HCT116 (cell line): ENCODE results near the gene IL1RN. TPM values are rescaled to one million over a fixed set of nuclear protein-coding genes. Genes with fewer than 3 reads are reported as not detected.

Experiments
- ATAC-seq: fragments of 200-7000 bp; cut with Tn5 transposase; 2 replicates; pipeline ENCODE4 v1.9.1; 2020; ENCODE audit warnings: mild to moderate bottlenecking, moderate library complexity
- BruUV-seq: library from RNA; stranded (reverse); fragments of 400-500 nt; replicated peaks from 2 replicates; lab custom pipeline; 2021; lab: Mats Ljungman, UMichigan
- CTCF ChIA-PET: fragments of 300-600 bp; sonication (Branson Sonifier 250); formaldehyde crosslinking; loops from one replicate; lab custom pipeline; 2021; ENCODE audit warnings: antibody characterized with exemption; lab: Charles Lee
- POLR2A ChIA-PET: fragments of 300-600, 350-600 bp; sonication (Branson Sonifier 250); formaldehyde crosslinking; loops from one replicate; lab custom pipeline; 2021; ENCODE audit warnings: antibody characterized with exemption; lab: Charles Lee
- RAD21 ChIA-PET, 2 experiments: fragments of 300-600 bp; sonication (Branson Sonifier 250); formaldehyde crosslinking; loops; one replicate each; lab custom pipeline; 2023; ENCODE audit warnings: low total read pairs in 2 of 2; ENCODE audit not compliant: uncharacterized antibody in 2 of 2, unreplicated experiment in 2 of 2, low non-redundant PET in 1 of 2; lab: Charles Lee
- DNase-seq: peaks from one replicate; pipeline ENCODE4 v3.0.0-alpha.2; 2010; ENCODE audit warnings: low read depth, low spot score
- H2AFZ ChIP-seq: fragments of 200-600 bp; shearing (Covaris generic), sonication (generic); 2 replicates; pipeline ENCODE4 v1.6.1; 2017; ENCODE audit warnings: low read depth, mixed run types, mixed read lengths, antibody characterized with exemption, low read length; ENCODE audit not compliant: poor library complexity, severe bottlenecking
- H3K27ac ChIP-seq: 2 replicates; pipeline ENCODE4 v1.5.1; 2012; ENCODE audit warnings: low read depth, low read length
- H3K27me3 ChIP-seq: fragments of 200-600 bp; sonication (generic); 2 replicates; pipeline ENCODE4 v1.6.1; 2016; ENCODE audit warnings: mixed run types, low read length, mixed read lengths; ENCODE audit not compliant: insufficient read depth
- H3K36me3 ChIP-seq, 2 experiments: fragments of 200-500 bp in 1 of 2; fragments of 200-600 bp in 1 of 2; sonication (Bioruptor generic) in 1 of 2; sonication (generic) in 1 of 2; 2 replicates each; pipeline versions ENCODE4 v1.5.1 to v1.6.1; 2014 to 2016; ENCODE audit warnings: low read length in 2 of 2, inconsistent platforms in 1 of 2, mixed read lengths in 1 of 2, mixed run types in 1 of 2; ENCODE audit not compliant: insufficient read depth in 2 of 2, control insufficient read depth in 1 of 2
- H3K4me1 ChIP-seq, 2 experiments: fragments of 200-600 bp in 1 of 2; sonication (generic) in 1 of 2; 2 replicates each; pipeline versions ENCODE4 v1.5.1 to v1.6.1; 2012 to 2017; ENCODE audit warnings: low read length in 2 of 2, inconsistent platforms in 1 of 2, mild to moderate bottlenecking in 1 of 2, mixed read lengths in 1 of 2, mixed run types in 1 of 2, moderate library complexity in 1 of 2; ENCODE audit not compliant: insufficient read depth in 2 of 2, control insufficient read depth in 1 of 2
- H3K4me2 ChIP-seq: fragments of 200-600 bp; sonication (generic); 2 replicates; pipeline ENCODE4 v1.6.1; 2017; ENCODE audit warnings: mixed run types, low read length, mixed read lengths
- H3K4me3 ChIP-seq, 2 experiments: fragments of 200-600 bp in 1 of 2; sonication (generic) in 1 of 2; replicated peaks in 1 of 2; 2 replicates each; pipeline ENCODE4 v1.5.1; 2011 to 2016; ENCODE audit warnings: low read length in 2 of 2, control low read depth in 1 of 2, low read depth in 1 of 2, mild to moderate bottlenecking in 1 of 2, mixed read lengths in 1 of 2, mixed run types in 1 of 2
- H3K79me2 ChIP-seq: fragments of 200-600 bp; sonication (generic); 2 replicates; pipeline ENCODE4 v1.6.1; 2017; ENCODE audit warnings: mild to moderate bottlenecking, mixed run types, low read length, moderate library complexity, mixed read lengths; ENCODE audit not compliant: insufficient read depth
- H3K9ac ChIP-seq: fragments of 200-600 bp; sonication (generic); 2 replicates; pipeline ENCODE4 v1.6.1; 2016; ENCODE audit warnings: low read length, mixed read lengths
- H3K9me2 ChIP-seq: fragments of 200-600 bp; sonication (generic), shearing (Covaris generic); 2 replicates; pipeline ENCODE4 v1.6.1; 2017; ENCODE audit warnings: mixed run types, mild to moderate bottlenecking, moderate library complexity; ENCODE audit not compliant: insufficient read depth
- H3K9me3 ChIP-seq, 2 experiments: fragments of 200-500 bp in 1 of 2; fragments of 200-600 bp in 1 of 2; sonication (Bioruptor generic) in 1 of 2; sonication (generic) in 1 of 2; 2 replicates each; pipeline ENCODE4 v1.6.1; 2014 to 2017; ENCODE audit warnings: low read length in 2 of 2, mixed read lengths in 2 of 2, inconsistent platforms in 1 of 2, low read depth in 1 of 2, mild to moderate bottlenecking in 1 of 2, mixed run types in 1 of 2, moderate library complexity in 1 of 2; ENCODE audit not compliant: control insufficient read depth in 1 of 2, insufficient read depth in 1 of 2
- H4K20me1 ChIP-seq: fragments of 200-600 bp; sonication (generic), shearing (Covaris generic); 2 replicates; pipeline ENCODE4 v1.6.1; 2017; ENCODE audit warnings: mixed run types, mild to moderate bottlenecking, moderate library complexity; ENCODE audit not compliant: insufficient read depth
- ATF3 ChIP-seq: IDR thresholded peaks from 2 replicates; pipeline ENCODE4 v1.6.1; 2012
- CBX3 ChIP-seq: IDR thresholded peaks from 2 replicates; pipeline ENCODE4 v1.6.1; 2012; ENCODE audit warnings: low read depth
- CTCF ChIP-seq, 3 experiments: fragments of 200-600 bp in 1 of 3; sonication (generic) in 1 of 3; IDR thresholded peaks in 2 of 3; conservative IDR thresholded peaks in 1 of 3; 2 replicates each; pipeline ENCODE4 v1.5.1; 2012 to 2017; ENCODE audit warnings: low read depth in 2 of 3, low read length in 2 of 3, antibody characterized with exemption in 1 of 3, borderline replicate concordance in 1 of 3, control low read depth in 1 of 3, mild to moderate bottlenecking in 1 of 3, mixed read lengths in 1 of 3, mixed run types in 1 of 3, moderate library complexity in 1 of 3; ENCODE audit not compliant: insufficient read depth in 1 of 3
- EGR1 ChIP-seq: IDR thresholded peaks from 2 replicates; pipeline ENCODE4 v1.6.1; 2012; ENCODE audit warnings: low read depth
- ELF1 ChIP-seq: IDR thresholded peaks from 2 replicates; pipeline ENCODE4 v1.6.1; 2012; ENCODE audit warnings: low read depth, borderline replicate concordance
- EZH2phosphoT487 ChIP-seq: fragments of 200-600 bp; IDR thresholded peaks from 2 replicates; pipeline ENCODE4 v1.6.1; 2018; ENCODE audit warnings: antibody characterized with exemption, borderline replicate concordance
- JUND ChIP-seq: IDR thresholded peaks from 2 replicates; pipeline ENCODE4 v1.6.1; 2012
- MAX ChIP-seq: IDR thresholded peaks from 2 replicates; pipeline ENCODE4 v1.6.1; 2012
- POLR2A ChIP-seq: IDR thresholded peaks from 2 replicates; pipeline ENCODE4 v1.7.0; 2011; ENCODE audit warnings: borderline replicate concordance; ENCODE audit not compliant: insufficient read depth, insufficient read length; ENCODE audit errors: extremely low read depth
- RAD21 ChIP-seq: IDR thresholded peaks from 2 replicates; pipeline ENCODE4 v1.6.1; 2012; ENCODE audit warnings: low read depth, mild to moderate bottlenecking
- SRF ChIP-seq: IDR thresholded peaks from 2 replicates; pipeline ENCODE4 v1.6.1; 2012; ENCODE audit warnings: low read depth
- TCF7L2 ChIP-seq: IDR thresholded peaks from 2 replicates; pipeline ENCODE4 v1.7.0; 2011; ENCODE audit warnings: borderline replicate concordance, inconsistent platforms; ENCODE audit not compliant: insufficient read depth, insufficient read length; ENCODE audit errors: extremely low read depth
- ZFX ChIP-seq: fragments of 450-650 bp; IDR thresholded peaks from 2 replicates; pipeline ENCODE4 v1.6.1; 2017
- intact Hi-C: fragments of 100-400 bp; cut with micrococcal nuclease; formaldehyde crosslinking; loops from 2 replicates; pipeline ENCODE4 v1.10.0; 2022
- total RNA-seq: library from RNA; stranded (reverse); gene quantifications from one replicate; pipeline ENCODE4 v1.2.1, GENCODE V29; 2021; ENCODE audit not compliant: unreplicated experiment

The IL1RN gene
- total RNA-seq, 1 experiment from 2014 or later: 0.25 TPM

- TF ChIP-seq SRF (no peak), CBX3 (no peak), POLR2A (no peak), TCF7L2 (no peak), EGR1 (no peak), ELF1 (no peak), JUND (no peak), ATF3 (no peak), ZFX (no peak), MAX (no peak), RAD21 (no peak), EZH2phosphoT487 (no peak)
Measured at GRCh38 chr2:113127646-113128570, 510 bp downstream of the IL1RN start (continued).

- no peaks in the 10 kb centered on the region for H3K36me3 ChIP-seq
- no peak overlapping the region for H2AFZ ChIP-seq
- DNase-seq: no peak
- H3K9ac ChIP-seq: no peak overlapping the region
- no peak overlapping the region for H3K27ac ChIP-seq
- BruUV-seq: no TSS peak
- H3K9me2 ChIP-seq: no peaks in the 10 kb centered on the region
- no peaks in the 10 kb centered on the region for H3K27me3 ChIP-seq
- no peaks in the 10 kb centered on the region for H3K79me2 ChIP-seq
- POLR2A ChIA-PET: no interaction called here
- H3K4me3 ChIP-seq: no peak overlapping the region
- TF ChIP-seq EZH2phosphoT487 (no peak), MAX (no peak), CTCF (IDR thresholded peaks at IDR 0.05 in 2 of 3, conservative IDR thresholded peaks at IDR 0.05 in 1 of 3; ENCODE audit: borderline replicate concordance in 1 of 3, insufficient read depth in 1 of 3, low read depth in 2 of 3, low read length in 2 of 3) (no peak), TCF7L2 (no peak)
- TF ChIP-seq, all 23 proteins: peak for 0
- ChIA-PET CTCF (interaction anchor here (1.4 to 1.6 kb wide), 2 partner anchors 9 to 49 kb away, joined by 3 to 5 read pairs; no protein-coding TSS in a partner anchor), RAD21 (no interaction called here)
- H3K9me3 ChIP-seq: no peaks in the 10 kb centered on the region
- H4K20me1 ChIP-seq: no peaks in the 10 kb centered on the region
- intact Hi-C loops: no loop called here
- peaks cover 4 to 23% of the 10 kb centered on the region in 2 experiments for H3K4me1 ChIP-seq
- no peak for ATAC-seq
- no peak overlapping the region for H3K4me2 ChIP-seq
Measured at GRCh38 chr2:113129519-113130078, 2.2 kb downstream of the IL1RN start.
